B cell (primary cell): ENCODE measurements around the gene TTC39B. TPM values are rescaled to one million over a fixed set of nuclear protein-coding genes. Genes with fewer than 3 reads are reported as not detected.

Experiments
- ATAC-seq: fragments of 200-7000 bp; cut with Tn5 transposase; one replicate; pipeline ENCODE4 v1.10.0; 2021; ENCODE audit warnings: low read depth, mild to moderate bottlenecking, moderate number of reproducible peaks, moderate library complexity
- CTCF ChIA-PET: fragments of 350-600 bp; sonication (Branson Sonifier 250); formaldehyde crosslinking; loops from one replicate; lab custom pipeline; 2021; ENCODE audit warnings: antibody characterized with exemption, inconsistent platforms; lab: Charles Lee
- POLR2A ChIA-PET: fragments of 350-600 bp; sonication (Branson Sonifier 250); formaldehyde crosslinking; loops from one replicate; lab custom pipeline; 2021; ENCODE audit warnings: antibody characterized with exemption; lab: Charles Lee
- DNase-seq: peaks from one replicate; pipeline ENCODE4 v3.0.0; 2013
- H2AFZ ChIP-seq: 2 replicates; pipeline ENCODE4 v1.6.1; 2012; ENCODE audit warnings: mild to moderate bottlenecking, low read depth, low read length; ENCODE audit not compliant: insufficient read depth, poor library complexity, severe bottlenecking
- H3K27ac ChIP-seq, 2 donors: 1 replicate in 1 of 2; 2 replicates in 1 of 2; pipeline ENCODE4 v1.5.1; 2012 to 2013; ENCODE audit warnings: low read length in 2 of 2, mild to moderate bottlenecking in 2 of 2, moderate library complexity in 1 of 2
- H3K27me3 ChIP-seq, 4 experiments: fragments of 200-600 bp in 1 of 4; sonication (generic) in 1 of 4; replicated peaks in 1 of 4; 1 replicate in 2 of 4; 2 replicates in 2 of 4; pipeline versions ENCODE4 v1.6.1 to v1.7.0; 2013 to 2016; ENCODE audit warnings: low read length in 3 of 4, mild to moderate bottlenecking in 2 of 4, mixed read lengths in 1 of 4, moderate library complexity in 1 of 4; ENCODE audit not compliant: insufficient read depth in 4 of 4, control insufficient read depth in 3 of 4; ENCODE audit errors: control extremely low read depth in 1 of 4
- H3K36me3 ChIP-seq, 2 experiments: replicated peaks in 1 of 2; 1 replicate in 1 of 2; 2 replicates in 1 of 2; pipeline versions ENCODE4 v1.6.1 to v1.7.1; 2013; ENCODE audit warnings: low read length in 1 of 2; ENCODE audit not compliant: insufficient read depth in 2 of 2, control insufficient read depth in 1 of 2; ENCODE audit errors: control extremely low read depth in 1 of 2, extremely low read depth in 1 of 2
- H3K4me1 ChIP-seq, 2 donors: fragments of 200-600 bp in 1 of 2; sonication (generic) in 1 of 2; 1 replicate in 1 of 2; 2 replicates in 1 of 2; pipeline versions ENCODE4 v1.5.1 to v1.6.1; 2013 to 2017; ENCODE audit warnings: low read length in 2 of 2; ENCODE audit not compliant: control insufficient read depth in 2 of 2, insufficient read depth in 2 of 2
- H3K4me2 ChIP-seq: replicated peaks from 2 replicates; pipeline ENCODE3; 2012; ENCODE audit warnings: mild to moderate bottlenecking, low read depth, low read length; ENCODE audit not compliant: poor library complexity, severe bottlenecking
- H3K4me3 ChIP-seq, 5 experiments: fragments of 200-600 bp in 1 of 5; sonication (generic) in 1 of 5; 1 replicate in 3 of 5; 2 replicates in 2 of 5; pipeline versions ENCODE4 v1.5.1 to v1.7.0; 2011 to 2016; ENCODE audit warnings: low read length in 4 of 5, mild to moderate bottlenecking in 4 of 5, low read depth in 2 of 5, control low read depth in 1 of 5, moderate library complexity in 1 of 5; ENCODE audit not compliant: insufficient read depth in 1 of 5; ENCODE audit errors: control extremely low read depth in 1 of 5, extremely low read depth in 1 of 5
- H3K79me2 ChIP-seq: fragments of 200-600 bp; sonication (generic); one replicate; pipeline ENCODE4 v1.6.0; 2016; ENCODE audit warnings: low read length; ENCODE audit not compliant: control insufficient read depth, insufficient read depth
- H3K9ac ChIP-seq: fragments of 200-600 bp; sonication (generic); 2 replicates; pipeline ENCODE4 v1.6.1; 2017; ENCODE audit warnings: mild to moderate bottlenecking, low read length, moderate library complexity
- H3K9me3 ChIP-seq, 3 donors: one replicate each; pipeline versions ENCODE4 v1.6.1 to v1.7.1; 2013; ENCODE audit warnings: low read length in 2 of 3; ENCODE audit not compliant: control insufficient read depth in 2 of 3, insufficient read depth in 1 of 3; ENCODE audit errors: control extremely low read depth in 1 of 3
- H4K20me1 ChIP-seq: 2 replicates; pipeline ENCODE4 v1.6.0; 2012; ENCODE audit warnings: mild to moderate bottlenecking, low read length; ENCODE audit not compliant: insufficient read depth, control insufficient read depth, poor library complexity, severe bottlenecking
- H3K27ac Mint-ChIP-seq: one replicate; pipeline ENCODE4 v1.8.0; 2021; ENCODE audit warnings: mixed read lengths
- H3K27me3 Mint-ChIP-seq: one replicate; pipeline ENCODE4 v1.8.0; 2021; ENCODE audit warnings: mixed read lengths
- H3K4me1 Mint-ChIP-seq: one replicate; pipeline ENCODE4 v1.8.0; 2021; ENCODE audit warnings: mixed read lengths
- H3K4me3 Mint-ChIP-seq: one replicate; pipeline ENCODE4 v1.8.0; 2021; ENCODE audit warnings: mixed read lengths
- H3K9me3 Mint-ChIP-seq: one replicate; pipeline ENCODE4 v1.8.0; 2022; ENCODE audit warnings: mixed read lengths; ENCODE audit not compliant: insufficient read depth
- CTCF ChIP-seq: fragments of 200-600 bp; IDR thresholded peaks from one replicate; pipeline ENCODE4 v1.8.0; 2022; ENCODE audit warnings: antibody characterized with exemption, mild to moderate bottlenecking
- EZH2 ChIP-seq: IDR thresholded peaks from 2 replicates; pipeline ENCODE4 v1.6.1; 2012; ENCODE audit warnings: borderline replicate concordance, low read depth, mild to moderate bottlenecking, moderate library complexity, low read length; ENCODE audit not compliant: insufficient read depth, poor library complexity, severe bottlenecking
- WGBS: methylation state at CpG from one replicate; pipeline ENCODE4 v1.1.5; 2013; ENCODE audit warnings: missing lambda C conversion rate; ENCODE audit not compliant: insufficient coverage; 5-methylcytosine and 5-hydroxymethylcytosine counted together
- intact Hi-C: fragments of 100-400 bp; cut with micrococcal nuclease; formaldehyde crosslinking; loops from one replicate; pipeline ENCODE4 v1.10.0; 2022
- polyA plus RNA-seq: library from polyadenylated mRNA; depleted of rRNA; stranded (reverse); fragments of >200 nt; gene quantifications from 2 replicates; pipeline ENCODE4 v1.2.3, GENCODE V29; 2012
- total RNA-seq, 2 donors: library from RNA; stranded (reverse); fragments of 120-200 nt in 1 of 2; gene quantifications; 1 replicate in 1 of 2; 2 replicates in 1 of 2; pipeline versions ENCODE4 v1.2.3 to v1.2.4, GENCODE V29; 2013 to 2022

The TTC39B gene
- total and polyA plus RNA-seq, 2 donors (not counting 1 experiment from before 2014, with no cell fraction given) = 2.0 to 3.6 TPM

- no peak overlapping the region for H3K27ac Mint-ChIP-seq
- DNase-seq (no peak), ATAC-seq (no peak)
- H4K20me1 ChIP-seq = no peaks in the 10 kb centered on the region
- TF ChIP-seq EZH2 (no peak), CTCF (no peak)
- H2AFZ ChIP-seq = no peak overlapping the region
- peaks cover 14% of the 10 kb centered on the region for H3K27me3 Mint-ChIP-seq
- no peak overlapping the region for H3K4me2 ChIP-seq
- H3K9me3 ChIP-seq = no peaks in the 10 kb centered on the region
- CTCF ChIA-PET = interaction anchor here (0.6 kb wide), 1 partner anchor 54 kb away, joined by 3 read pairs; no protein-coding TSS in a partner anchor
- H3K4me3 ChIP-seq = no peak overlapping the region
- intact Hi-C loops = no loop called here
- no peaks in the 10 kb centered on the region for H3K4me1 Mint-ChIP-seq
- no peaks in the 10 kb centered on the region for H3K9me3 Mint-ChIP-seq
- H3K79me2 ChIP-seq = no peaks in the 10 kb centered on the region
- H3K4me3 Mint-ChIP-seq = no peak overlapping the region
- POLR2A ChIA-PET = no interaction called here
- H3K4me1 ChIP-seq = peaks cover 0 to 3% of the 10 kb centered on the region in 2 donors
- H3K27me3 ChIP-seq = no peaks in the 10 kb centered on the region
- no peak overlapping the region for H3K9ac ChIP-seq
- no peak overlapping the region for H3K27ac ChIP-seq
- H3K36me3 ChIP-seq = no peaks in the 10 kb centered on the region
- 100% methylated on average over 3 of the region's 5 CpGs for WGBS
These were observed 175.9 kb downstream of the TTC39B start for GRCh38 chr9:15131094-15131493.

GRCh38 chr9:15127831-15128230 lies 179.2 kb downstream of the TTC39B start:
- DNase-seq (no peak), ATAC-seq (no peak)
- H3K9me3 ChIP-seq = no peaks in the 10 kb centered on the region
- Mint-ChIP-seq H3K4me1 (no peaks in the 10 kb centered on the region), H3K27ac (no peak overlapping the region), H3K27me3 (peaks cover 19% of the 10 kb centered on the region), H3K9me3 (no peaks in the 10 kb centered on the region), H3K4me3 (no peak overlapping the region)
- POLR2A ChIA-PET = no interaction called here
- TF ChIP-seq CTCF (no peak), EZH2 (no peak)
- H3K4me1 ChIP-seq = no peaks in the 10 kb centered on the region
- H3K4me3 ChIP-seq = no peak overlapping the region
- H3K4me2 ChIP-seq = no peak overlapping the region
- 93% methylated on average over 3 of the region's 5 CpGs for WGBS
- no peaks in the 10 kb centered on the region for H4K20me1 ChIP-seq
- H3K27me3 ChIP-seq = peaks cover 0 to 6% (median 0%) of the 10 kb centered on the region in 4 experiments
- H3K9ac ChIP-seq = no peak overlapping the region
- H3K36me3 ChIP-seq = no peaks in the 10 kb centered on the region
- no peak overlapping the region for H2AFZ ChIP-seq
- no peaks in the 10 kb centered on the region for H3K79me2 ChIP-seq
- intact Hi-C loops = no loop called here
- H3K27ac ChIP-seq = no peak overlapping the region
- CTCF ChIA-PET = no interaction called here
